ENCODE data around the gene SNAI3.

SNAI3 gene

DNA sequence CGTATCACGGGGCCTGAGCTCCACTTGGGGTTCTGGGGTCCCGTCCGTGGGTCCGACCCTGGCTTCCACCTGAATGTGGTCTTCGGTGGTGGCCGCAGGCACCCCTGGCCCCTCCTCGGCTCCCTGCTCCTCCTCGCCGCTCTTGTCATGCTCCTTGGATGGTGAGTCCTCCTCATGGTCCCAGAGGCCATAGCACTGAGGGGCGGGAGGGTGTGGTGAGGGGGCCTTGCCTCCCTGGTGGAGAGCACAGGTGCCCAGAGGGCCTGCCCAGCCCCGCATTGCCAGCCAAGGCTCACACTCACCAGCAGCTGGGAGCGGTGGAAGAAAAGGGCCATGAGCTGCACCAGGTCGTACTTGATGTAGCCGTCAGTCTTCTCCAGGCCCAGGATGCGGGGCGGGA lies 34.9 kb upstream of the SNAI3 start:
- DNase-seq = no peak

DNA sequence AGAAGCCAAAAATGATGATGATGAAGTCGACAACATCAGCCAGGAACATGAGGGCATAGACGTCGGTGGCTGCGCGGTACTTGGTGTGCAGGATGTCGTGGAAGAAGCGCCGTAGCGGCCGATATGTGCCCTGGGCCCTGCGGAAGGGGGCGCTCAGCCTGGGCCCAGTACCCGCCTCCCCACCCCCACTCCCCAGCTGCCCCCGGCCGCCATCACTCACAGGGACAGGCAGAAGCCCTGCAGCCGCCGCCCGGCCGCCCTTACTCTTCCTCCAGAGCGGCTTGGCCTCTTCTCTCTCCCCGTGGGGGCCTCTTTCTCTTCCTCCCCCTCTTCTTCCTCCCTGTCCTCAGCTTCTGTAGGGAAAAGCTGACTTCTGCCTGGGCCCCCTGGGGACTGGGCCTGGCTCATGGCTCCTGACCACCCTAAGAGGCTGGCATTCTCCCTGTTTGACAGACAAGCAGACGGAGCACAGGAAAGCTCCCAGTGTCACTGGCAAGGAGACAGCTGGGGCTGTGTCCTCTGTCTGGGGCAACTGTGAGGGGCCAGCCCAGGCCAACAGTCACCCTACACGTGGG lies 34.2 kb upstream of the SNAI3 start:
- DNase-seq = no peak

DNA sequence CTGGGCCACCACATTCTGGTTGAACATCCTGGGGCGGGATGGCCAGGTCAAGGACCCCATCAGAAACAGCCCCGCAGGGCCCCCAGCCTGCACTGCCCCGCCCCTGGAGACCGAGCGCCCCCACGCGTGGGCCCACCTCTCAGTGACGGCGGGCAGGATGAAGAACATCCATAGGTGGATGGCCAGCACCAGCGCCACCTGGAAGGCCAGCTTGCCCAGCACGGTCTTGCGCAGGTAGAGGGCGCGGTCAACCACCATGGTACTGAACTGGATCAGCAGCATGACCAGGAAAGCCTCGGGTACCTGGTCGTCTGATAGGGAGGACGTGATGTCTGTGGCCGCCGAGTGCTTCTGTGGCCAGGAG lies 33.6 kb upstream of the SNAI3 start:
- no peak for DNase-seq

DNA sequence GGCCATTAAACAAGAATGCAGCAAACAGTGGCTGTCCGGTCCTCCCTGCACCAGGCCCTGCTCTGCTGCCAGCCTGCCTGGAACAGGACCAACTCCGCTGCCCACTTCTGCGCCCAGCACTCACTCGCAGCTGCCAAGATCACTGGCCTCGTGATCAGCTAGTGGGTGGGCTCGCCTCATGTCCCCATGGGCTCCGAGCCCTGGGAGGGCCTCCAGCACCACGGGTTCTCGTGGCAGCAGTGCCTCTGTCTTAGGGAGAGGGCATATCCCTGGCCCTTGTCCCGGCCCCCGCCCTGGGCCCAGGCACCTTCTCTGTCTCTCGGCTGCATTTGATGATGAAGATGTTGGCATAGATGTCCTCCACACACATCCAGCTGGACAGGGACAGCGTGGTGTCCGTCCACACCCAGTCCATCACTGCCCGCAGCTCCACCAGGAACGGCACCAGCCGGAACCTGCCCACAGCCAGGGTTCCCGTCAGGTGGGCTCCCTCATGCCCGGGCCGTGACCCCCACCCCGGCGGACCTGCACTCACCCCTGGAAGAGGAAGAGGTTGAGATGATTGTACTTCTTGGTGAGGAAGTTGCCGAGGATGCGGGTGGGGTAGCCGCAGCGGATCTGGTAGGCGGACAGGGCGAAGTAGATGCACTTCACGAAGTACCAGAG lies 33.1 kb upstream of the SNAI3 start:
- no peak for DNase-seq

DNA sequence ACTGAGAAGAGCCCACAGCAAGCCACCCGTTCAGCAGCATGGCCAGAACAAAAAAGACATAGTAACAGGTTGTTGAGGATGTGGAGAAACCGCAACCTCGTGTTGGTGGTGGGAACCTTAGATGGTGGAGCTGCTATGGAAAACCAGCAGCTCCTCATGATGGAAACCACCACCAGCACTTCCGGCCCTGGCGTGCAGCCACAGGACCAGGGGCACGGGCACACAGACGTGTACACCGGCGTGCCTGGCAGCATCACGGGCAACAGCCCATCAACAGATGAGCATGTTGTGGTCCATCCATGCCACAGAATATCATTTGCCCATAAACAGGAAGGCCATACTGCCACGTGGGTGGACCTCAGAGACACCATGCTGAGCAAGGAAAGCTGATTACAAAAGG lies 31.9 kb upstream of the SNAI3 start:
- no peak for DNase-seq

DNA sequence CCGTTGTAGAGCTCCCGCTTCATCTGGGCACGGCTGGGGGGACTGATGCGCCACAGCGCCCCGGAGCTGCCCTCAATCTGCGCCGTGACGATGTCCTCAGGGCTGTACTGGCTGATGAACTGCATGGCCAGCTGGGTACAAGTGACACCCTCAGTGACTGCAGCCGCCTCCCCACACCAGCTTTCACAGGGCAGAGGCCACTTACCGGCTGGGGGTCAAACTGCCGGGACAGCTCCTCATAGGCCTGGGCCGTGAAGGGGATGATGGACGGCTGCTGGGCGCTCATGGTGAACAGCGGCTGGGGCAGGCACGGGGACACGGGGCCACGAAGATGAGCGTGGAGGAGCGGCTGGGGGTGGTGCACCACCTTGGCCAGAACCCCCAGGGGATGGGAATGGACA lies 30.3 kb upstream of the SNAI3 start:
- DNase-seq = no peak

DNA sequence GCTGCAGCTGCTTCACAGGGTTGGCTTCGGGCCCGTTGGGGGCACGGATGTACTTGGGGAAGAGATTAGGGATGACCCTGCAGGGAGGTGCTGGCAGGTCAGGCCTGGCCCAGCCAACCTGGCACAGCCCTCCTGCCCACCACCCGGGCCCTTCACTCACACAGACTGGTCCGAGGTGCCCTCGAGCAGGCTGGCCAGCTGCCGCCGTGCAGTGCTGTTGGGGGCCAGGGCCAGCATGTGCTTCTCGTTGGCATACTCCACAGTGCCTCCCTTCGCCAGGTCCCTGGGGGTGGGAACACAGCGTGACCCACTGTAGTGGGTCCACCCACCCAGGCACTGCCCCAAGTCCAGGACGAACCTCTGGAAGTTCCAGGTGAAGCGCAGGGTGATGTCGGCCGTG lies 29.9 kb upstream of the SNAI3 start:
- no peak for DNase-seq

DNA sequence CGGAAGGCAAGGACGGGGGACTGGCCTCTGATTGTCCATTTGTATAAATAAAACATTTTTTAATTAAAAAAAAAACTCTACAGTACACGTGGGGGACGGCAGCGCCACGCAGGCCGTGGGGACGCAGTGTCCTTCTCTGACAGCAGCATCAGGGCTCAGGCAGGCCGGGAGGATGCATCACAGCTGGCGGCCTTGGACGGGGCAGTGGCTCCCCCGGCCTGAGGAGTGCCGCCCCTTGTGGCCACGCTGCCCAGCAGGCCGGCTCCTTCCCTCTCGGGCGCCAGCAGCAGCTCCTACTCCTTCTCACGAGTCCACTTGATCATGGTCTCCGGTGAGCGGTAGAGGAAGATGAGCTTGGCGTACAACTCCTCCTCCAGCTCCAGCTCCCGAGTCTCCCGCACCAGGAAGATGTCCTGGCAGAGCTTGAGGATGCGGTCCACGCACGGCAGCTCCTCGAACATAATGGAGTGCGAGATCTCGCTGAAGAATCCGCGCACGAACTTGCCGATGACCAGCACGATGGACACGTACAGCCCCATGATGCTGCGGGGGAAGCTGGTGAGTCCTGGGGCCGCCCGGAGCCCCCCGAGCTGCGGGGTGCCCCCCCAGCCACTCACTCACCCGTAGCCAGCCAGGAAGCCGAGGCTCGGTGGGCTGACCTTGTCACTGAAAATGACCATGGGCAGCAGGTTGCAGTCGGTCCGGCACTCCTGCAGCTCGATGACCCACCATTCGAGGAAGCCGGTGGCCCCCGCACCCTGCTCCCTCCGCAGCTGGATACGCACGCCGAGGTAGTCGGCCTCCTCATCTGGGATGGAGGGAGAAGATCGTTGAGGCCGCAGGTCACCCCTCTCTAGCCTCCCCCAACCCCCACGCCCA lies 29.2 kb upstream of the SNAI3 start:
- DNase-seq = no peak

DNA sequence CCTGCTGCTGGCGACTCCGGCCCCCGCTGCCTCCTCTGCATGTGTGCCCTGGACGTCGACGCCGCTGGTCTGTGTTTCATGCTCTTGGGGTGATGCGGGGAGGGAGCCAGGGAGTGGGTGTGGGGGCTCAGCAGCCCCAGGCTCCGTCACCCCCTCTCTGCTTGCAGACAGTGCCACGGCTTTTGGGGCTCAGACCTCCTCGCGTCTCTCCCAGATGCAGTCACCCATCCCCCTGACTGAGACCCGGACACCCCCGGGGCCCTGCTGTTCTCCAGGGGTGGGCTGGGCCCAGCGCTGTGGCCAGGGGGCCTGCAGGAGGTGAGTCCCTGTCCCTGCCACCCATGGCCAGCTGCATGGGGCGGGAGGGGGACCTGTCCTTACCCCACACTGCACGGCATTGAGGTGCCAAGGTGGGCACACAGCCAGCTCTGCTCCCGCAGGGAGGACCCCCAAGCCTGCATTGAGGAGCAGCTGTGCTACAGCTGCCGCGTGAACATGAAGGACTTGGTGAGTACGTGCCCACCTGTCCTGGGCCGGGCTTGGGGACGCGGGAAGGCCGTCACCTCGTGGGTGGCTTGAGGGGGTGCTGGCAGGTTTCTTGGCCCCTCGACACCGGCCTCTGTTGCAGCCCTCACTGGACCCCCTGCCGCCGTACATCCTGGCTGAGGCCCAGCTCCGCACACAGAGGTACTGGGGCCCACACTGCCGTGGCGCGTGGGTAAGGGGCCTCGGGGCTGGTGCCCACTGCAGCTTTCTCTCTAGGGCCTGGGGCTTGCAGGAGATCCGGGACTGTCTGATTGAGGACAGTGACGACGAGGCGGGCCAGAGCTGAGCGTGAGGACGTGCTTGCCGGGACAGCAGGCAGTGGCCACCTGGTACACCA lies 28.4 kb upstream of the SNAI3 start:
- DNase-seq = no peak

DNA sequence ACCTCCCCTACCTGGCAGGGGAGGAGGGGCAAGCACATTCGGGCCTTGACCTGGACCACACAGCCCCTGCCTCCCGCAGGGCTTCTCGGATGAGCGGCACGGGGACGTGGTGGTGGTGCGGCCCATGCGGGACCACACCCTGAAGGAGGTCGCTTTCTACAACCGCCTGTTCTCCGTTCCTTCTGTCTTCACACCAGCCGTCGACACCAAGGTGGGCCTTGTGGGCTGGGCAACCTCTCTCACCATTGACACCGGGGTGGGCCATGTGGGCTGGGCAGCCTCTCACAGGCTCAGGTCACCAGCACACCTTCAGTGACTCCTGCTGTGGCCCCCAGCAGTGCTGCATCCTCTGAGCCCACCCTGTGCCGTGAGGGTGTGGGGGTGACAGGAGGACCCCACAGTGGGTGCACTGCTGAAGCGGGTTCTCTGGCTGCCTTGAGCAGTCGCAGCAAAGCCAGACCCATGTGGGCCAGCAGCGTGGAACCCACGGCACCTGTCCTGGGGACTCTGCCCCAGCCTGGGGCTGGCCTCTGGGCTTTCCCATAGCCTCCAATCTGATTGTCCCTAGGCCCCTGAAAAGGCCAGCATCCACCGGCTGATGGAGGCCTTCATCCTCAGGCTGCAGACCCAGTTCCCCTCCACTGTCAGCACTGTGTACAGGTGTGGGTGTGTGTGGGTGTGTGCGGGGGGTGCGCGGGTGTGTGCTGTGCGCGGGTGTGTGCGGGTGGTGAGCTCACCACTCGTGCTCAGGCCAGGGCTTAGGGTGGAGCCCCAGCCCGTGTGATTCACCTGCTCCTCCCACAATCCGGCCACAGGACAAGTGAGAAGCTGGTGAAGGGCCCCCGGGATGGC lies 27.5 kb upstream of the SNAI3 start:
- no peak for DNase-seq

DNA sequence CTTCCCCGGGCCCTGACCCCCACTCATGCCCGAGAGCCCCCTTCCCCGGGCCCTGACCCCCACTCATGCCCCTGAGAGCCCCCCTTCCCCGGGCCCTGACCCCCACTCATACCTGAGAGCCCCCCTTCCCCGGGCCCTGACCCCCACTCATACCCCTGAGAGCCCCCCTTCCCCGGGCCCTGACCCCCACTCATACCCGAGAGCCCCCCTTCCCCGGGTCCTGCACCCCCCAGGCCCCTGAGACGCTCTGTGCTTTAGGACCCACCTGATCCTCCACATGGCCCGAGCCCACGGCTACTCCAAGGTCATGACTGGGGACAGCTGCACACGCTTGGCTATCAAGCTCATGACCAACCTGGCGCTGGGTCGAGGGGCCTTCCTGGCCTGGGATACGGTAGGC lies 26.7 kb upstream of the SNAI3 start:
- DNase-seq = no peak

DNA sequence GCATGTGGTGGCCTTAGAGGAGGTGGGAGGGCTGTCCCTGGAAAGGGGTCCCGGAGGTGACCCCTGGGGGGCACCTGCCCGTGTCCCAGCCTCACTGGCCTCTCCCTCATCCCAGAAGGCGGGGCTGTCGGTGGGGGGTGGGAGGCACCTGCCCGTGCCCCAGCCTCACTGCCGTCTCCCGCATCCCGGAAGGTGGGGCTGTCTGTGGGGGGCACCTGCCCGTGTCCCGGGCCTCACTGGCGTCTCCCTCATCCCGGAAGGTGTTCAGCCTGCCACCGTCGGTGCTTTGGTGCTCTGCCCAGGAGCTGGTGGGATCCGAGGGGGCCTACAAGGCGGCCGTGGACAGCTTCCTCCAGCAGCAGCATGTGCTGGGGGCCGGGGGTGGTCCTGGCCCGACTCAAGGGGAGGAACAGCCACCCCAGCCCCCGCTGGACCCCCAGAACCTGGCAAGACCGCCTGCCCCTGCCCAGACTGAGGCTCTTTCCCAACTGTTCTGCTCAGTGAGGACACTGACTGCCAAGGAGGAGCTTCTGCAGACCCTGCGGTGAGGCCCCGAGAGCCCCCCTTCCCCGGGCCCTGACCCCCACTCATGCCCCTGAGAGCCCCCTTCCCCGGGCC lies 26.2 kb upstream of the SNAI3 start:
- no peak for DNase-seq

DNA sequence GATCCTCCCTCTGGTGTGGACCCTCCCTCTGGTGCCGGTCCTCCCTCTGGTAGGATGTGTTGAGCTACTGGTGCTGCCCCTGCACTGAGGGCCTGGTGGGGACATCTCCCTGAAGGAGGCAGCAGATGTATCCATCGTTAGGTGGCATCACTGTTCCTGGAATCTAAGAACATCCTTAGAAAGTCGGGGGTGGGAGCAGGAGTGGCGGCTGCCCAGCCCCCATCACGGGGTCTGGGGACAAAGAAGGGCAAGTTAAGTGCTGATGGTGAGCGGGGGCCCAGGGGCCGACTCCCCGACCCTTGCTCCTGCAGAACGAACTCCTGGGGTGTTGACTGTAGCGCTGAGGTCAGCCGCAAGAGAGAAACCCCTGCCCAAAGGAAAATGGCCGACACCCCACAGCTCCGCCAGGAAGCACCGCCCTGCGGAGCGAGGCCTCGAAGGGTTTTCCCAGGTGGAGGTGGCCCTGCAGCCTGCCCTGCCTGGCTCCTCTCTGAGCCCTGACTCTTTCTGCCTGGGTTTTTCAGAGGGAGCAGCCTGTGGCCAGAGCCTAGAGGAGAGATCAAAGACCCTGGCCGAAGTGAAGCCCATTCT lies 25.5 kb upstream of the SNAI3 start:
- no peak for DNase-seq

DNA sequence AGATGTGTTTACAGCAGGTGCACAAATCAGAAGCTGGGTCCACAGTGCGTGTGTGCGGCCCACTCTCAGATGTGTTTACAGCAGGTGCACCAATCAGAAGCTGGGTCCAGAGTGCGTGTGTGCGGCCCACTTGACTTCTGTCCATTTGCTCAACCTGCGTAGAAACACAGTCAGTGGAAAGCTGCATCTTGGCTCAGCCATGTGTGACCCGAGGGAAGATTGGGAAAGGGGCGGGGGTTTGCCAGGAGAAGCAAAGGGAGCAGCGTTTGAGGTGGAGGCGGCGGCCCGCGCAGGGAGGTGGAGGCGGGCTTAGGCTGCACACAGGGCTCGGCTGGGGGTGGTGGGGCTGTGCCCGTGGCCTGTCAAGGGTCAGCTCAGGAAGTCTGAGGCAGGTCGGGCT lies 24.2 kb upstream of the SNAI3 start:
- DNase-seq = no peak

DNA sequence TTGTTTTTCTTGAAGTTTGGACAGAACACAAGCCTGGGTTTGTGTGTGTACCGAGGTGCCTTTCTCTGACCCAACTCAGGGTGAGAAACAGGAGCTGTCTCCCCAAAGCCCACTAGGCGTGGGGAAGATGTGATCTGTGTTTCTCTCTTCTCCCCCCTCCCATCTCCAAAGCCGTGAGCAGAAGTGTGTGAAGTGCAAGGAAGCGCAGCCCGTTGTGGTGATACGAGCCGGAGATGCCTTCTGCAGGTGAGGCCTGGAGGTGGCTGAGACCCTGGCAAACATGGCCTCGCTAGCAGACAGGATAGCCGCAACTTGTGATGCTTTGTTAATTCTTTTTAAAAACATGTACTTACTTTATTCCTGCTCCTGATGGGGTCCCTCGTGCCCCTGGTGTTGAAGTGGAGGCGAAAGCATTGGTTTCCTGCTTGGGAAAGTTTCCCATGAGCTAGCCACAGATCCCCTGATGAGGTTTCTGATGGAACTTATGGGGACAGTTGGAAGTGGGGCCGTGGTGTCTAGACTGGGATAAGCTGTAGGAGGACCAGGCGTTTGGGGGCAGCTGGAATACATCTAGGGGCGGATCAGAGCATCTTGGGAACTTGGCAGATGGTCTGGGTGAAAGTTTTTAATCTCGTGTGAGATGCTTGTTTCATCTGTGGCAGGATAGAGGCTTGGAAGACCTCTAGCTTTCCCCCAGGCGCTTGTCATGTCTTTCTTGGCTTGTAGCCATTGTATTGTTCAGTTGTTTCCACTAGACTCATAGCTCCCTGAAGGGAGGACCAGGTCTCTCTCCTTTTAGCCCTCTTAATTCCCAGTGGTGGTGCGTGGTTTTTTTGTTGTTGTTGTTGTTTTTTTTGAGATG lies 20.9 kb upstream of the SNAI3 start:
- no peak for DNase-seq

DNA sequence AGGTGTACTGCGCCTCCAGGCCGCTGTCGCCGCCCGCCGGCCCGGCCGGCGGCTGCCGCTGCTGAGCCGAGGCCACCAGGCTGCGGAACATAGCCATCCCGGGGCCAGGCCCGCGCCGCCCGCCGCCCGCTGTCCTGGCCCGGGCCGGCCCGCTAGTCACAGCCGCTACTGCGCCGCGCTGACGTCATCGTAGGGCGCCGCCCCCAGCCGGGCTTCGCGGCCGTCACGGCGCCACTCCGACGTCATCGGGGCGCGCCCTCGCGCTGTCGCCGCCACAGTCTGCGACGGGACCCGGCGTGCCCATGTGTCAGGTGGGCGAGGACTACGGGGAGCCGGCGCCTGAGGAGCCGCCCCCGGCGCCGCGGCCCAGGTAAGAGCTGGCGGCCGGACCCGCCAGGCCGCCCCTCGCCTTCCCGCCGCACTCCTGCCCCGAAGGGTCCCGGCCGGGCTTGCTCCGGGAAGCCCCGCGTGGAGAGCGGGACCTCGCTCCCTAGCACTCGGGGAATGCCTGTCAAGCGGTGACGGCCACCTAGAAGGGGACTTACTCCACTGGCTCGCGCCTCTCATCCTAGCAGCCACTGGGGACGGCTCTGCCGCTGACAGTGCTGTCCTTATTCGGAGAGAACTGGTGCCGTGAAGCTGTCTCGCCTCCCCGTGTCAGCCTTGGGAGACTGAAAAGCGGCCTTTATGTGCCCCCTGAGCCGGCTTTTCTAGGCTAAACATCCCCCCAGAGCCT lies 20.1 kb upstream of the SNAI3 start, which contains the start of the genes CTU2 and RNF166:
CTU2 (plus strand) TSS at position 275 of the 736 bp plus-strand sequence; CDS start at position 303, 28 bp downstream.
RNF166 (minus strand) TSS at position 180 of the 736 bp plus-strand sequence; CDS start at position 97, 83 bp downstream.
- DNase-seq = peak; percentile 64 to 76

DNA sequence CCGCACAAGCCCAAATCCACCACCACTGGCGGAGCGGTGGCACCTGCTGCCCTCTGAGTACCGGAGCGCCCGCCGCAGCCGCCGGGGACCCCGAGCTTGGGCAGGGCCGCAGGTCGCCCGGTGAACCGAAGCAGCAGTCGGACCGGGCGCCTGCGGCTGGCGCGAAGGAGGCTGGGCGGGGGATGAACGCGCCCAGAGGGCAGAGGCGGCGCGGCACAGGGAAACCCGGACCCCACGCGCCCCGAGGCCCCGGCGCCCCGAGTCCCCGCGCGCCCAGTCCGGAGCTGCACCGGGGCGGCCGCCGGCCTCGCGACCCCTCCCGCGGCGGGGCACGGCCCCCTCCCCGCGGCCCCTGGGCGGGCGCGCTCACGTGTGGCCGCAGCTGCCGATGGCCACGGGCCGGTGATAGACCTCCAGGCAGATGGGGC lies 19.5 kb upstream of the SNAI3 start:
- DNase-seq = no peak

DNA sequence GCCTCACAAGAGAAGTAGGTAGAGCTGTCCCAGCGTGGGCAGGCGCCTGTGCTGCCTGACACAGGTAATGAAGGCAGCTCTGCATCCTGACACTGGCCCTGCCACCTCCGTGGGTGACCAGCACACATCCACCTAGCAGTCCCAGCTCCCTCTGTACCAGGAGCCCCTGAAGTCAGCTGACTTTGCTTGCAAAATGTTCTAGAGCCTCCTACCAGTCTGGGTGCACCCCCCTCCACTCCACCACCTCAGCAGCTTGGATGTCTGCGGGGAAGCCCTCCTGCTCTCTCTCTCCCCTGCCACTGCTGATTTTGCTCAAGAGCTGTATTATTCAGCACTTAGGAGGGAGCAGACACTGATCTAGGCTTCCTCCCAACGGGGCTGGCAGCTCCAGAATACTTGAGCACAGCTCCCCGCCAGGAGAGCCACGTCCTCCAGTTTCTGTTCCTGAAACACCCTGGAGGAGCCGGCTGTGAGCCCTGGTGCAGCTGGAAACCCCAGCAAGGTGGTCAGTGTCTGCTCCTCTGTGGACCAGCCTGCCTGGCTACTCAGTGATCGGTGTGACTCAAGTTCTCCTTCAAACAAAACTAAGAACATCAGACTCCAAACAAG lies 18.9 kb upstream of the SNAI3 start:
- DNase-seq = no peak

Data from NCI-H2081 (cell line).